ENCODE measurements around the gene HLTF.
"Not testable (repeated sequence)": the region's sequence is repeated elsewhere in the genome, so short reads cannot be mapped to it uniquely, and the experiment has no call there.

The HLTF gene

DNA sequence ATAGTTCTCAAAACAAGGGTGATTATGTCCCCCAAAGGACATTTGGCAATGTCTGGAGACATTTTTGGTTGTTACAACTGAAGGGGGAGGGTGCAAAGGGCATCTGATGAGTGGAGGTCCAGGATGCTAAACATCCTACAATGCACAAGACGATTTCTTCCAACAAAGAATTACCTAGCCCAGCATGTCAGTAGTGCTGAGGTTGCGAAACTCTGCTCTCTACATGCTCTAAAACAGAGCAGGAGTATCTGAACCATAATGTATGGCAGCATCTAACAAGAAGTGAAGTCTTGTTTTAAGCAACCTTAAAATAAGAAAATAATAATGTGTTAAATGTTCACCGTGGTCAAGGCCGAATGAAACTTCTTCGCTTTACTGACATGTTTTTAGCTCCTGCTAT, 88.0 kb downstream of the HLTF start:
- no peak overlapping the region for H3K27ac ChIP-seq
- DNase-seq (ENCODE audit: low read depth, low spot score) = no peak

DNA sequence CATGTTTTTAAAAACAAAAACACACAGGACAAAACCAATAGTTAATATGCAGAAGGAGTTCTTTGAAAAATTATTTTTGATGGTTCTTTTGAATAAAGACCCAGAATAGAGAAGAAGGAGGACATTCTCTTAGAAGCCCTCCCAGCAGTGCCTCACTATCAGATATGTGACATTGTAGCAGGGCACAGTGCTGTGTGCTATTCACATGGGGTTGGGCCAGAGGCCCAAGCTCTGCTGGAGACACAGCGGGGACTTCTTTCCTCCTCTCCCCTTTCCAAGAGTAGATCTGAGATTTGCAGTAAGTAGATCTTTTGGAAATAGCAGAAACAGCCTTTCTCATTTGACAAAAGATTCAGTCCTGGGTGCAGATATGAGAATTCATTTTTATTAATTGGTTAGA, 88.7 kb downstream of the HLTF start:
- DNase-seq (ENCODE audit: low read depth, low spot score) = no peak
- no peak overlapping the region for H3K27ac ChIP-seq

DNA sequence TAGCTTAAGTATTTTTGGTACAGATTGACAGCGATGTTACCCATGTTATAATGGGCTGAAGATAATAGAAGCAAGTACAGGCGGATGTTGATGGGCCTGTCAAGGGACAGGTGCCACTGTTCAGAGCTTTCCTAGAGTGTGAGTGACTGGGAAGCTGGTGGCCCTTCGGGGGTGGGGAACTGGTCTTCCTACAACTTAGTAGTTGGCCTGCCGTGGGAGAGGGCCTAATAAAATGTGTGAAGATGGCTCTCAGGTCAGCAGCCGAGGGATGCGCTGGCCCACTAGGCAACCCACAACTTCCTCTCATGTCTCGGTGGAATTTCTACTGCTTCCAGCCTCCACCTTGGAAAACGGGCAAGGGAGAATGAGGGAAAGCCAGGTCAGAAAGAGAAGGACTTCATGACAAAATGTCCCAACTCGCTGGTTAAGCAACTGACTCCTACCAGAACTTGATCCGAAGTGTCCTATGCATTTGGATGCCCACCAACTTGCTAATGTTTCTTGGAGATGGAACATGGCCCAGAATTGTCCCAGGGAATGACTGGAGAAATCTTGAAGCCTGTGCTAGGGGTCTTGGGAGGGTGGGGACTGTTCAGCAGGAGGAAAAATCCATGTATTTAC, 93.6 kb downstream of the HLTF start:
- DNase-seq (ENCODE audit: low read depth, low spot score) = no peak
- no peak overlapping the region for H3K27ac ChIP-seq

DNA sequence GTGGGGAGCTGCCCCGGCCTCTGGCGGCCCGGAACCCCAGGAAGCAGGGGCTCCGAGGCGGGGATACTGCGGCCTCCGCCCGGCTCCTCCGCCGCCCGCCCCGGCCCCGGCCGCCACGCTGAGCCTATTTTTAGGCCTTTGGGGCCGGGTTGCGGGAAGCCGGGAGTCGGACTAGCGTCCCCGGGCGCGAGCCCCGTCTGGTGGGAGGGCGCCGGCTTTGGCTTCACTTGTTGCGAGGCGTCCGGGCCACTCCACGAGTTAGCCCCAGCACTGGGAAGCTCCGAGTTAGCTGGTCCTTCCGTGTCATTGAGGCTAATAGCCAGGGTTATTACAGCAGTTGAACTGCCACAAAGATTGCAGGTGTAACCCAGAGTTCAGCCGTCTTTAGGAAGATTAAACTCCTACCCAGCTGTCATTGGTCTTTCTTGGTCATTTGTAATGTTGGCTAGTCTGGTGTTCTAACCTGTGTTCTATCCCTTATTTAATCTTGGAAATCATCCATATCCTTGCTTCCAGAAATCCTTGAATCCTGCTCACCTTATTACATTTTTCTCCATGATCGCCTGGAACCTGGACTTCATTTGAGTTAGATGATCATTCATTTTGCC, 94.2 kb downstream of the HLTF start:
- peak overlapping the region; percentile 51 for H3K27ac ChIP-seq
- no peak for DNase-seq (ENCODE audit: low read depth, low spot score)

DNA sequence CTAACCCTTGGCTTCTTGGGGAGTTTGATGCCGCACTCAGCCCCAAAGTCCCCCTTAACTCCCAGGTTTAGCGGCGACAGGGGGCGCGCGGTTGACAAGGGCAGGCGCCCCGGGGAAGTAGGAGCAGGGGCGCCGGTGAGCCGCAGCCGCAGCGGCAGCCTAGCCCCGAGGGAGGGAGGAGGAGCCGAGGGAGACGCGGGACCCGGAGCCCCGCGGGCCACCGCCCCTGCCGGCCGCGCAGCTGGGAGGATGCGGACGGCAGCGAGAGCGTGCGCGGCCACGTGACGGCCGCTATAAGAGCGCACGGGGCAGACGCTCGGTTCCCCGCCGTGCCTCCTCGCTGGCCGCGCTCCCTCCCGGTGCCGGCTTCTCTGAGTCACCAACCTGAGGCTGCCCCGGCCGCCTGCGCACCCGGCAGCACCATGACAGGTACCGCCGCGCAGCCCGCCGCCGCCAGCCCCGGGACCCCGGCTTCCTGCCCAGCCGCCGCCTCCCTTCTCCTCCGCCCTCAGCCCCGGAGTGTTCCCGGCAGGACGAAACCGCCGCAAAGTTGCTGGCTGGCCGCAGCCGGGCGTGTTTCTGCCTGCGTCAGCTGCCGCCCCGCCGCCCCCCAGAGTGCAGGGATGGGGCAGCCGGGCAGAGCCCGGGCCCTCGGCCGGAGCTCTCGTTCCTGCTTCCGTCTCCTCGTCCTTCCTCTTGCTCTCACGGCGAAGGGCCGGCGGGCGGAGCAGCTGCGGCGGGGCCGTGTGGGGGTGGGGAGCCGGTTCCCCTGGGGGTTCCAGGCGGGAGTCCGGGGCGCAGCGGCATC, 94.9 kb downstream of the HLTF start, which contains the start of gene GYG1:
Gene GYG1 (plus strand): TSS at position 322 of the 808 bp plus-strand sequence. CDS start 101 bp downstream, at position 423.
- DNase-seq (ENCODE audit: low read depth, low spot score) = no peak

DNA sequence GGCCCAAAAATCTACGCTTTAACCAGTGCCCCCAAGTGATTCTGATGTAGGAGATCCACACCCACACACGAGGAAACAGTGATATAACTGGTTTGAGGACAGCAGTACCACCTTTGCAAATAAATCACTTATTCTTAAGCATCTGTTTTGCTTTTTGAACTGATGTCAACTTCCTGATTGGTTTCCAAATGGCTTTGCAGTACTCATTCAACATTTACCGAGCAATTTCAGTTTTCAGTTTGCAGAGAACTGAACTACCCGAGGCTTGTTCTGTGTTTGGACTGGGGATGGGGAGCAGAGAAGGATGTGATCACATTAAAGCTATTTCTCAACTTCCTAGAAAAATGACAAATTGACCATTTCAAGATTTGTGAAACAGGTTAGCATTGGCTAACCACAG, 96.1 kb downstream of the HLTF start:
- no peak for DNase-seq (ENCODE audit: low read depth, low spot score)
- H3K27ac ChIP-seq = no peak overlapping the region

More for the DNA sequence above, 94.9 kb downstream of the HLTF start, which contains the start of gene GYG1:
- H3K27ac ChIP-seq = peak within 1 kb of the TSS; percentile 51

DNA sequence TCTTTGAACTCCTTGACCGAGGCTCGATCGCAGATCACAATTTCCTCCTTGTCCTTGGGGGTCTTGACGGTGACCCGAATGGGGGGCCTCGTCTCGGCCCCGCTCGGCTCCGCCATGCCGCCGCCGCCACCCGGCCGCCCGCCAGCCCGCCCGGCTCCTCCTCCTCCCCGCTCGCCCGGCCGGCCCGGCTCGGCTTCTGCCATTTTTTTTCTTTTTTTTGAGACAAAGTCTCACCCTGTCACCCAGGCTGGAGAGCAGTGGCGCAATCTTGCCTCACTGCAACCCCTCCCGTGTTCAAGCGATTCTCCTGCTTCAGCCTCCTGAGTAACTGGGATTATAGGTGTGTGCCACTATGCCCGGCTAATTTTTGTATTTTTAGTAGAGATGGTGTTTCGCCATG, 98.8 kb downstream of the HLTF start:
- DNase-seq (ENCODE audit: low read depth, low spot score); H3K27ac ChIP-seq: not testable (repeated sequence)

DNA sequence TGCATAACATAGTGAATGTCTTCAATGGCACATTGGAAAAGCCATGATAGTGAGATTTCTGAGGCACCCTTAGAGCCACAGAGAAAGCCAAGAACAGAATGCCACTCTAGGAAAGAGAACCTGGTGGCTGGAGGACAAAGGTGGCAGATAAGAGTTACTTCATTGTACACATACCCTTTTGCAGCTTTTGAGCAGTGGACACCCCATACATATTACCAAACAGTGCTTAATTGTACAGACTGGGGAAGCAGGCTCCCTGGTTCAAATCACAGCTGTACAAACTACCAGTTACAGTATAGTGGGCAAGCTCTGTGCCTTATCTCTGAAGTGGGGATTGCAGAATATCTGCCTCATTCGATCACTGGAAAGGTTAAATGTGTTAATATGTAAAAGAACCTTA, 105.1 kb downstream of the HLTF start:
- no peak overlapping the region for H3K27ac ChIP-seq
- no peak for DNase-seq (ENCODE audit: low read depth, low spot score)

Measured in epithelial cell of prostate (primary cell).